ENCODE results near the gene WIPI1.

DNA sequence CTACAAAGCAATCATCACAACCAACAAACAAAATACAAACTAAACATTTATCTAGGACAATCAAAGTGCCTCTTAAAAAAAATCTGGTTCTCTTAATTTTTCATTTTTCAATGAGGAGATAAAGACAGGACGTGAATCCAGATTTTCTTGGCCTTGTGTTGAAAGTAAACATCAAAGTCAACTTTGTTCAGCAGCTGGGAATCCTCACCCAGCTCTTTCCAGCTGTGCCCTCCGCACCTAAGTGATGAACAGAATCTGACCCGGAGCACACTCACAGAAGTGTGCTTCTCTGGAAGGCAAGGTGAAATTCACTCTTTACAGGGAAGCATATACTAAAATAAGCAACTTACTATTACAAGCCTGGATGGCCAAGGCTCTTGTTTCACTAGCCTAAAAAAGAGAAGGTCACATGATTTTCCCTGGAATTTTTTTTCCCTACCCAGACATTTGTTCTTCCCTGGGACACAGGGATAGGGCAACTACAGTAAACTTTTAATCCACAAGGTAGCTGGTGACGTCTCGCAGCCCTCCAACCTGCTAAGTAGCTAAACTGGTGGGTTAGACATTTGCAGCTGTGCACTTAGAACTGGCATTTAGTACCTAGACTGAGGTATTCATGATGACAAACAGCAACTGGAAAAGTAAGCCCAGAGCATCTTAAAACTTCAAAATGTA is 3.2 kb downstream of the WIPI1 start:
- TF ChIP-seq CTCF (IDR thresholded peaks at IDR 0.05; ENCODE audit: low read depth, low read length) (no peak), EZH2phosphoT487 (IDR thresholded peaks at IDR 0.05; ENCODE audit: low read depth) (no peak)

All from OCI-LY3 (cell line).